PC-3 (cell line): Measurements from ENCODE around the gene DIAPH2.

Experiments used
- EZH2 ChIP-seq: fragments of 300-600 bp; sonication (generic); IDR thresholded peaks from one replicate; pipeline ENCODE4 v1.6.1; 2017; ENCODE audit warnings: antibody characterized with exemption, mild to moderate bottlenecking, low read length; ENCODE audit not compliant: unreplicated experiment
- EZH2phosphoT487 ChIP-seq: fragments of 300-600 bp; sonication (generic); IDR thresholded peaks from 2 replicates; pipeline ENCODE4 v1.6.1; 2018; ENCODE audit warnings: mild to moderate bottlenecking, antibody characterized with exemption, low read length, borderline replicate concordance
- TF ChIP-seq, protein P1 (sequence below): fragments of 300-600 bp; sonication (generic); conservative IDR thresholded peaks from 2 replicates; pipeline ENCODE4 v1.5.1; 2017; ENCODE audit warnings: antibody characterized with exemption, low read depth, mild to moderate bottlenecking, low read length

DNA sequence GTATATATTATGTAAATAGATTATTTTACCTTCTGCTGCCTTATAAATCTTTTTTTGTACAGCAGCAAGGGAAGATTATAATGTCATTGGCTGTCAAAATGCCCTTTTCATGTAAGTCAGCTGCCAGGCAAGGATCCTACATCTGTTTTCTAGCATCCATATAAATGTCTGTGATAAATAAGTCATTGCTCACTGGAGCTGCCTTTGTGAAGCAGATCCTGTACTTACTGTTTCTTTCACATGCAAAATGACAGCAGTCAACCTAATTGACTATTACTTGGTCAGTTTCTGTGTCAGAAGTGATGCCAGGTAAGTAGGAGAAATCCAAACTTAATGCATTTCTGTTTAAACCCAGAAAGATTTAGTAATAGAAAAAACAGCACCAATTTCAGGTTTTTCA, 819.8 kb downstream of the DIAPH2 start:
- TF ChIP-seq, protein P1, sequence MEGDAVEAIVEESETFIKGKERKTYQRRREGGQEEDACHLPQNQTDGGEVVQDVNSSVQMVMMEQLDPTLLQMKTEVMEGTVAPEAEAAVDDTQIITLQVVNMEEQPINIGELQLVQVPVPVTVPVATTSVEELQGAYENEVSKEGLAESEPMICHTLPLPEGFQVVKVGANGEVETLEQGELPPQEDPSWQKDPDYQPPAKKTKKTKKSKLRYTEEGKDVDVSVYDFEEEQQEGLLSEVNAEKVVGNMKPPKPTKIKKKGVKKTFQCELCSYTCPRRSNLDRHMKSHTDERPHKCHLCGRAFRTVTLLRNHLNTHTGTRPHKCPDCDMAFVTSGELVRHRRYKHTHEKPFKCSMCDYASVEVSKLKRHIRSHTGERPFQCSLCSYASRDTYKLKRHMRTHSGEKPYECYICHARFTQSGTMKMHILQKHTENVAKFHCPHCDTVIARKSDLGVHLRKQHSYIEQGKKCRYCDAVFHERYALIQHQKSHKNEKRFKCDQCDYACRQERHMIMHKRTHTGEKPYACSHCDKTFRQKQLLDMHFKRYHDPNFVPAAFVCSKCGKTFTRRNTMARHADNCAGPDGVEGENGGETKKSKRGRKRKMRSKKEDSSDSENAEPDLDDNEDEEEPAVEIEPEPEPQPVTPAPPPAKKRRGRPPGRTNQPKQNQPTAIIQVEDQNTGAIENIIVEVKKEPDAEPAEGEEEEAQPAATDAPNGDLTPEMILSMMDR: no peak
- TF ChIP-seq EZH2phosphoT487 (no peak), EZH2 (no peak)
